ENCODE results near the gene CYTH1.

- TF ChIP-seq, protein P1, sequence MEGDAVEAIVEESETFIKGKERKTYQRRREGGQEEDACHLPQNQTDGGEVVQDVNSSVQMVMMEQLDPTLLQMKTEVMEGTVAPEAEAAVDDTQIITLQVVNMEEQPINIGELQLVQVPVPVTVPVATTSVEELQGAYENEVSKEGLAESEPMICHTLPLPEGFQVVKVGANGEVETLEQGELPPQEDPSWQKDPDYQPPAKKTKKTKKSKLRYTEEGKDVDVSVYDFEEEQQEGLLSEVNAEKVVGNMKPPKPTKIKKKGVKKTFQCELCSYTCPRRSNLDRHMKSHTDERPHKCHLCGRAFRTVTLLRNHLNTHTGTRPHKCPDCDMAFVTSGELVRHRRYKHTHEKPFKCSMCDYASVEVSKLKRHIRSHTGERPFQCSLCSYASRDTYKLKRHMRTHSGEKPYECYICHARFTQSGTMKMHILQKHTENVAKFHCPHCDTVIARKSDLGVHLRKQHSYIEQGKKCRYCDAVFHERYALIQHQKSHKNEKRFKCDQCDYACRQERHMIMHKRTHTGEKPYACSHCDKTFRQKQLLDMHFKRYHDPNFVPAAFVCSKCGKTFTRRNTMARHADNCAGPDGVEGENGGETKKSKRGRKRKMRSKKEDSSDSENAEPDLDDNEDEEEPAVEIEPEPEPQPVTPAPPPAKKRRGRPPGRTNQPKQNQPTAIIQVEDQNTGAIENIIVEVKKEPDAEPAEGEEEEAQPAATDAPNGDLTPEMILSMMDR (conservative IDR thresholded peaks at IDR 0.05), result no peak
- no peak for TF ChIP-seq EZH2 (IDR thresholded peaks at IDR 0.05; ENCODE audit: low read depth)
These were observed 111.0 kb downstream of the CYTH1 start for GRCh38 chr17:78670850-78671725.
